Uterus (tissue), 4 donors: ENCODE data around the gene ZNF438. TPM values are rescaled to one million over a fixed set of nuclear protein-coding genes. Genes with fewer than 3 reads are reported as not detected.

ENCODE experiments used
- DNase-seq, 2 donors: peaks; one replicate each; pipeline ENCODE4 v3.0.0-alpha.2; 2019 to 2020
- H3K27ac ChIP-seq, 2 donors: fragments of 200-600 bp; sonication (generic); 1 replicate in 1 of 2; 2 replicates in 1 of 2; pipeline ENCODE4 v1.5.1; 2016 to 2018
- H3K27me3 ChIP-seq, 2 donors: fragments of 200-600 bp; sonication (generic); one replicate each; pipeline ENCODE4 v1.5.1; 2018 to 2019; ENCODE audit warnings: control low read depth in 1 of 2
- H3K36me3 ChIP-seq, 2 donors: fragments of 200-600 bp; sonication (generic); one replicate each; pipeline ENCODE4 v1.5.1; 2019; ENCODE audit warnings: control low read depth in 1 of 2
- H3K4me1 ChIP-seq, 2 donors: fragments of 200-600 bp; sonication (generic); one replicate each; pipeline ENCODE4 v1.5.1; 2018 to 2019; ENCODE audit warnings: control low read depth in 1 of 2
- H3K4me3 ChIP-seq, 2 donors: fragments of 200-600 bp; sonication (generic); 1 replicate in 1 of 2; 2 replicates in 1 of 2; pipeline ENCODE4 v1.5.1; 2018 to 2019; ENCODE audit warnings: mild to moderate bottlenecking in 1 of 2
- H3K9me3 ChIP-seq, 2 donors: fragments of 200-600 bp; sonication (generic); one replicate each; pipeline ENCODE4 v1.5.1; 2019; ENCODE audit warnings: control low read depth in 1 of 2
- POLR2A ChIP-seq, 2 donors: fragments of 450-650 bp; IDR thresholded peaks; one replicate each; pipeline ENCODE4 v1.6.1; 2016; ENCODE audit warnings: antibody characterized with exemption in 2 of 2, mild to moderate bottlenecking in 1 of 2, moderate library complexity in 1 of 2
- intact Hi-C: fragments of 100-400 bp; cut with DNase I; formaldehyde crosslinking; loops from one replicate; pipeline ENCODE4 v1.15.1; 2023; ENCODE audit warnings: low total_unique reads
- total RNA-seq, 4 donors: library from RNA; depleted of rRNA in 3 of 4; stranded (reverse); fragments of >200 nt in 3 of 4; gene quantifications; one replicate each; pipeline versions ENCODE4 v1.1.0 to v1.2.4, GENCODE V29; 2014 to 2023
- TF ChIP-seq, protein P1 (sequence below), 4 experiments: fragments of 200-600 bp in 2 of 4; fragments of 450-650 bp in 2 of 4; sonication (generic) in 2 of 4; IDR thresholded peaks; one replicate each; pipeline ENCODE4 v1.5.1; 2016 to 2019; ENCODE audit warnings: antibody characterized with exemption in 4 of 4, mild to moderate bottlenecking in 2 of 4, moderate library complexity in 1 of 4
- donor health status: DM: yes; HTN: yes; CAD: no.

The ZNF438 gene
- total RNA-seq, 4 donors from 2014 or later = 5.8 to 24.6 (median 18.4) TPM

DNA sequence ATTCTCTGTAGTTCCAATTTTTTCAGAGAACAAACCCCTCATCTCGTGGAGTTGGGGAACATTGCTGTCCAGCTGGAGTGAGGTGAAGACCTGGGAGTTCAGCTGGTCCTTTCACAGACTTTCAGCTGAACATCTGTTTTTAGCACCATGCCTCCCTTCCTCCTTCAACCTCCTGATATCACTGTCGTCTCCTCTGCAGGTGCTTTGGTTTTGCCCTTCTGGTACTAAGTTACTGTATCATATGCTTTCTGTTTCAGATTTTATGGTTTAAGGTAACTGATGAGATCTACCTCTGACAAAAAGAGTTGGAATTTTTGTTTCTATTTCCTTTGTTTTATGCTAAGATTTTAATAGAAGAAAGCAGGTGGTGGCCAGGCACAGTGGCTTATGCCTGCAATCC, 102.9 kb downstream of the ZNF438 start:
- no peaks in the 10 kb centered on the region for H3K4me1 ChIP-seq
- no peak for TF ChIP-seq POLR2A (IDR thresholded peaks at IDR 0.05)
- TF ChIP-seq, protein P1, sequence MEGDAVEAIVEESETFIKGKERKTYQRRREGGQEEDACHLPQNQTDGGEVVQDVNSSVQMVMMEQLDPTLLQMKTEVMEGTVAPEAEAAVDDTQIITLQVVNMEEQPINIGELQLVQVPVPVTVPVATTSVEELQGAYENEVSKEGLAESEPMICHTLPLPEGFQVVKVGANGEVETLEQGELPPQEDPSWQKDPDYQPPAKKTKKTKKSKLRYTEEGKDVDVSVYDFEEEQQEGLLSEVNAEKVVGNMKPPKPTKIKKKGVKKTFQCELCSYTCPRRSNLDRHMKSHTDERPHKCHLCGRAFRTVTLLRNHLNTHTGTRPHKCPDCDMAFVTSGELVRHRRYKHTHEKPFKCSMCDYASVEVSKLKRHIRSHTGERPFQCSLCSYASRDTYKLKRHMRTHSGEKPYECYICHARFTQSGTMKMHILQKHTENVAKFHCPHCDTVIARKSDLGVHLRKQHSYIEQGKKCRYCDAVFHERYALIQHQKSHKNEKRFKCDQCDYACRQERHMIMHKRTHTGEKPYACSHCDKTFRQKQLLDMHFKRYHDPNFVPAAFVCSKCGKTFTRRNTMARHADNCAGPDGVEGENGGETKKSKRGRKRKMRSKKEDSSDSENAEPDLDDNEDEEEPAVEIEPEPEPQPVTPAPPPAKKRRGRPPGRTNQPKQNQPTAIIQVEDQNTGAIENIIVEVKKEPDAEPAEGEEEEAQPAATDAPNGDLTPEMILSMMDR (IDR thresholded peaks at IDR 0.05) = no peak
- H3K9me3 ChIP-seq = no peaks in the 10 kb centered on the region
- H3K36me3 ChIP-seq = no peaks in the 10 kb centered on the region
- H3K4me3 ChIP-seq = no peak overlapping the region
- no peaks in the 10 kb centered on the region for H3K27me3 ChIP-seq
- intact Hi-C loops = no loop called here
- no peak overlapping the region for H3K27ac ChIP-seq
- no peak for DNase-seq

DNA sequence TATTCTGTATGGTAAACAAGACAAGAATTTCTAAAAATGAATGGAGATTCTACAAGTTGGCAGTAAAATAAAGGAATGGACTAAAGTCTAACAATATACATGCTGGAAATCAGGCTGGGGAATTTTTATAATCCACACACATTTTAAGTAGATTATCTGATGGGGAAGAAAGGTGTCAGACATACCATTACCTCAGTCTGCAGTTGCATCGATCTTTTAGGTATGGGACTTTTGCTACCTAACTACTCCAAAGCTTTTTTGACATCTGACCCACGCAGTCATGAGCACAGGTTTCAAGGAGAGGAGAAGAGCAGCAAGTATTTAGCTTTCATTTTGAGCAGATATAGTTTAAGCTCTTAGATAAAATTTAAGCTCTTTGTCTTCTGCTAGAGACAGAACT, 113.0 kb downstream of the ZNF438 start:
- no peak overlapping the region for H3K4me3 ChIP-seq
- no peaks in the 10 kb centered on the region for H3K9me3 ChIP-seq
- H3K4me1 ChIP-seq = no peaks in the 10 kb centered on the region
- no peak overlapping the region for H3K27ac ChIP-seq
- no peaks in the 10 kb centered on the region for H3K27me3 ChIP-seq
- TF ChIP-seq, protein P1 (IDR thresholded peaks at IDR 0.05) = no peak
- no peak for TF ChIP-seq POLR2A (IDR thresholded peaks at IDR 0.05)
- no peak for DNase-seq
- H3K36me3 ChIP-seq = no peaks in the 10 kb centered on the region
- intact Hi-C loops = no loop called here

DNA sequence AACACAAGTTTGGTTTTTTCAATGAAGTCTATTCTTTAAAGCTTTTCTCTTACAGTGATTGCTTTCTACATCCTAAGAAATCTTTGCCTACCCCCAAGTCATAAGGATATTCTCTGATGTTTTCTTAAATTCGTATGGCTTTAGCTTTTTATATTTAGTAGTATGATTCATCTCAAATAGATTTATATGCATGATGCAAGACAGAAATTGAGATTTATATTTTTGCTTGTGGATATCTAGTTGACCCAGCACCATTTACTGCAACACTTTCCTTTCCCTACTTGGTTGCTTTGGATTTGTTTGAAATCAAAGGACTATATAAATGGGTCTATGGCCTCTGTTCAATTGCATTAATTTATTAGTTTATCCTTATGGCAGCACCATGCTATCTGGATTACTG, 113.9 kb downstream of the ZNF438 start:
- Histone ChIP-seq H3K4me1 (no peaks in the 10 kb centered on the region), H3K27ac (no peak overlapping the region), H3K4me3 (no peak overlapping the region), H3K27me3 (no peaks in the 10 kb centered on the region), H3K36me3 (no peaks in the 10 kb centered on the region), H3K9me3 (no peaks in the 10 kb centered on the region)
- intact Hi-C loops = no loop called here
- TF ChIP-seq POLR2A (IDR thresholded peaks at IDR 0.05) = no peak
- TF ChIP-seq, protein P1 (IDR thresholded peaks at IDR 0.05) = no peak
- DNase-seq = no peak

DNA sequence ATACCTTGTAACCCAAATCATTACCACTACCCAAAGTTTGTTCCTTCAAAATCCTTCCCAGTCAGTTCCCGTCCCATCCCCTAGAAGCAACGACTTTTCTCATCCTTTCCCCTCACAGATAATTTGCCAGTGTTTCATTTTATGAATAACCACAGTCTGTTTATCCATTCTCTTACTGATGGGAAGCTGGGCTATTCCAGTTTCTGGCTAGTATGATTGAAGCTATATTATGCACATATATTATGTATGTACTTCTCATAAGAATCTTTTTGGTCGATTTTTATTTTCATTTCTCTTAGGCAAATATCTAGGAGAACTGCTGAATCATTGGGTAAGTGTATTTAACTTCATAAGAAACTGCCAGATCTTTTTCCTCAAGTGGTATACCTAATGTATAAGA, 114.6 kb downstream of the ZNF438 start:
- Histone ChIP-seq H3K27ac (no peak overlapping the region), H3K4me3 (no peak overlapping the region), H3K36me3 (no peaks in the 10 kb centered on the region), H3K27me3 (no peaks in the 10 kb centered on the region), H3K4me1 (no peaks in the 10 kb centered on the region), H3K9me3 (no peaks in the 10 kb centered on the region)
- TF ChIP-seq, protein P1 (IDR thresholded peaks at IDR 0.05) = no peak
- TF ChIP-seq POLR2A (IDR thresholded peaks at IDR 0.05) = no peak
- DNase-seq = no peak
- intact Hi-C loops = no loop called here

DNA sequence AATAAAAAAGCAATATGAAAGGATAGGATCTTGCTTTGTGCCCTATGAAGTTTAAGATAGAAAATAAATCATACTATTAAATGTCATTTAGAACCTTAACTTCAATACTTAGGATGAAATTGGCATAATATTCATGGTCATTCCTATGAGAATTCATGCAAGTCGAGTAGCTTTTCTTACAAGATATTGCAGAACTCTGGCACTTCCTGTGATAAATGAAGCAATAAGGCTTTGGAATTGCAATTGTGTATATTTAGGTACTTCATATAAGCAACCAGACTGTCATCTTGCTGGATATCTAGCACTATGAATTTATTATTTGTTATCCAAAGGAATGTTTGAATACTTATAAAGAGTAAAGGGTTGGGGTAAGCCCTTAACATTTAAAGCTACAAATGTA, 116.5 kb downstream of the ZNF438 start:
- intact Hi-C loops = no loop called here
- Histone ChIP-seq H3K36me3 (no peaks in the 10 kb centered on the region), H3K4me1 (no peaks in the 10 kb centered on the region), H3K27ac (no peak overlapping the region), H3K9me3 (no peaks in the 10 kb centered on the region), H3K4me3 (no peak overlapping the region), H3K27me3 (no peaks in the 10 kb centered on the region)
- DNase-seq = no peak
- TF ChIP-seq, protein P1 (IDR thresholded peaks at IDR 0.05) = no peak
- no peak for TF ChIP-seq POLR2A (IDR thresholded peaks at IDR 0.05)
